Lower leg skin (tissue), 3 donors: ENCODE data around the gene ANGPT4.

Experiments used
- CTCF ChIP-seq, 3 donors: fragments of 450-650 bp; IDR thresholded peaks; one replicate each; pipeline ENCODE4 v1.5.1; 2016; ENCODE audit warnings: antibody characterized with exemption in 3 of 3, mild to moderate bottlenecking in 3 of 3, moderate library complexity in 2 of 3
- POLR2A ChIP-seq, 2 donors: fragments of 450-650 bp; IDR thresholded peaks; one replicate each; pipeline ENCODE4 v1.6.1; 2016 to 2017; ENCODE audit warnings: antibody characterized with exemption in 2 of 2, mild to moderate bottlenecking in 1 of 2, moderate library complexity in 1 of 2

- TF ChIP-seq POLR2A (IDR thresholded peaks at IDR 0.05) (no peak), CTCF (IDR thresholded peaks at IDR 0.05) (no peak)
These were observed 60.4 kb downstream of the ANGPT4 start for GRCh38 chr20:855466-856360.
